Mucosa of descending colon (tissue), 3 donors: ENCODE data around the gene REST. TPM values are rescaled to one million over a fixed set of nuclear protein-coding genes. Genes with fewer than 3 reads are reported as not detected.

Source experiments
- ATAC-seq: fragments of 200-7000 bp; cut with Tn5 transposase; one replicate; pipeline ENCODE4 v1.9.1; 2020; ENCODE audit warnings: mild to moderate bottlenecking, moderate library complexity
- DNase-seq, 3 donors: peaks; one replicate each; pipeline ENCODE4 v3.0.0-alpha.2; 2020
- H3K36me3 ChIP-seq: fragments of 200-600 bp; one replicate; pipeline ENCODE4 v1.8.0; 2021; ENCODE audit warnings: low read depth, mild to moderate bottlenecking
- H3K4me1 ChIP-seq: fragments of 200-600 bp; one replicate; pipeline ENCODE4 v1.8.0; 2021; ENCODE audit warnings: low read depth, mild to moderate bottlenecking
- H3K4me3 ChIP-seq: fragments of 200-600 bp; one replicate; pipeline ENCODE4 v1.8.0; 2021; ENCODE audit warnings: mild to moderate bottlenecking
- H3K9me3 ChIP-seq: fragments of 200-600 bp; one replicate; pipeline ENCODE4 v1.8.0; 2021; ENCODE audit warnings: mild to moderate bottlenecking
- CTCF ChIP-seq: fragments of 200-600 bp; IDR thresholded peaks from one replicate; pipeline ENCODE4 v1.8.0; 2022; ENCODE audit warnings: antibody characterized with exemption, mild to moderate bottlenecking
- intact Hi-C, 2 donors: fragments of 100-400 bp; cut with DNase I in 1 of 2; cut with micrococcal nuclease in 1 of 2; formaldehyde crosslinking; loops; one replicate each; pipeline versions ENCODE4 v1.11.0 to v1.11.1; 2022; cut with DNase I, micrococcal nuclease
- long read RNA-seq, 2 donors: library from polyadenylated mRNA; unstranded; transcript quantifications; one replicate each; pipeline ENCODE4 v2.0.0, GENCODE V29; 2019 to 2021
- total RNA-seq, 3 donors: library from RNA; stranded (reverse); fragmentation: NEBNext Ultra II Directional in 2 of 3; extraction: Animal tissue kit (Norgen Biotek cat#: 25700) in 2 of 3; gene quantifications; one replicate each; pipeline versions ENCODE4 v1.2.1 to v1.2.4, GENCODE V29; 2021 to 2023
- donor health status: DM: no; HTN: no; CAD: no; lungs with moderate emphysema.
- donor health status: DM: no; HTN: no; CAD: no.
- donor health status: DM: no; HTN: yes; CAD: no.

The REST gene
- total RNA-seq: 10 to 100 TPM; 26.8 to 37.6 (median 28.4) TPM
- long read RNA-seq, donor 1, full-length matches to known transcripts: 8 of 14 reads
- long read RNA-seq, donor 1, partial matches to known transcripts: 0 of 14 reads
- long read RNA-seq, donor 1, other reads (novel, unspliced or antisense): 6 of 14 reads
- long read RNA-seq, donor 2, full-length matches to known transcripts: 15 of 16 reads
- long read RNA-seq, donor 2, partial matches to known transcripts: 0 of 16 reads
- long read RNA-seq, donor 2, other reads (novel, unspliced or antisense): 1 of 16 reads

- intact Hi-C loops: loop anchor here in 1 of 2 donors (10.0 kb wide), 1 partner anchor 207 kb away; the partner anchor contains the start of gene IGFBP7
- H3K4me3 ChIP-seq: peak within 1 kb of the TSS; percentile 95
- H3K36me3 ChIP-seq: no peaks in the 10 kb centered on the region
- no peak for TF ChIP-seq CTCF
- peaks cover 15% of the 10 kb centered on the region for H3K4me1 ChIP-seq
- H3K9me3 ChIP-seq: no peaks in the 10 kb centered on the region
- DNase-seq (peak; percentile 84 to 90 (median 88)), ATAC-seq (peak; percentile 88)
Measured at GRCh38 chr4:56907489-56908205, at the start of gene REST. REST (plus strand) TSS chr4:56907900; CDS start chr4:56910639, 2,739 bp downstream.

GRCh38 chr4:56859841-56860240 is 47.9 kb upstream of the REST start:
- no peak for TF ChIP-seq CTCF
- H3K4me3 ChIP-seq: no peak overlapping the region
- intact Hi-C loops: no loop called here
- H3K4me1 ChIP-seq: no peaks in the 10 kb centered on the region
- no peaks in the 10 kb centered on the region for H3K36me3 ChIP-seq
- H3K9me3 ChIP-seq: no peaks in the 10 kb centered on the region
- no peak for DNase-seq
- no peak for ATAC-seq

GRCh38 chr4:56860781-56861180 is 46.9 kb upstream of the REST start:
- intact Hi-C loops: no loop called here
- no peak for TF ChIP-seq CTCF

GRCh38 chr4:56861360-56861759 is 46.3 kb upstream of the REST start:
- ATAC-seq: no peak
- no peak for TF ChIP-seq CTCF
- DNase-seq: no peak
- no peaks in the 10 kb centered on the region for H3K4me1 ChIP-seq
- H3K4me3 ChIP-seq: no peak overlapping the region
- no peaks in the 10 kb centered on the region for H3K9me3 ChIP-seq
- no peaks in the 10 kb centered on the region for H3K36me3 ChIP-seq
- intact Hi-C loops: no loop called here

More at GRCh38 chr4:56860781-56861180, 46.9 kb upstream of the REST start:
- H3K4me1 ChIP-seq: no peaks in the 10 kb centered on the region
- DNase-seq (no peak), ATAC-seq (no peak)
- no peaks in the 10 kb centered on the region for H3K36me3 ChIP-seq
- H3K9me3 ChIP-seq: no peaks in the 10 kb centered on the region
- H3K4me3 ChIP-seq: no peak overlapping the region

GRCh38 chr4:56863441-56864139 is 44.1 kb upstream of the REST start:
- Histone ChIP-seq H3K36me3 (no peaks in the 10 kb centered on the region), H3K4me3 (no peak overlapping the region), H3K9me3 (no peaks in the 10 kb centered on the region), H3K4me1 (no peaks in the 10 kb centered on the region)
- no peak for ATAC-seq
- intact Hi-C loops: no loop called here
- TF ChIP-seq CTCF: no peak
- DNase-seq: no peak
